ENCODE results near the gene ATP6AP2.
"Not testable (repeated sequence)": the region's sequence is repeated elsewhere in the genome, so short reads cannot be mapped to it uniquely, and the experiment has no call there.

The ATP6AP2 gene

GRCh38 chrX:40582811-40583210 lies 2.0 kb downstream of the ATP6AP2 start:
- Mint-ChIP-seq H3K36me3 (ENCODE audit: low read depth) (no peaks in the 10 kb centered on the region), H3K4me3 (peak overlapping the region; percentile 26), H3K9me3 (no peaks in the 10 kb centered on the region), H3K27ac (no peak overlapping the region), H3K4me1 (ENCODE audit: low read depth) (peaks cover 22% of the 10 kb centered on the region), H3K27me3 (ENCODE audit: low read depth) (no peaks in the 10 kb centered on the region)
- no peak for DNase-seq (ENCODE audit: low spot score)

- not testable (repeated sequence) for H3K27me3 Mint-ChIP-seq (ENCODE audit: low read depth)
- H3K4me1 Mint-ChIP-seq (ENCODE audit: low read depth), result peaks cover 22% of the 10 kb centered on the region
Measured at GRCh38 chrX:40587623-40588022, 6.9 kb downstream of the ATP6AP2 start.

GRCh38 chrX:40589616-40590321 lies 9.0 kb downstream of the ATP6AP2 start:
- DNase-seq (ENCODE audit: low spot score), result peak; percentile 40
- H3K27me3 Mint-ChIP-seq (ENCODE audit: low read depth); H3K9me3 Mint-ChIP-seq: not testable (repeated sequence)
- Mint-ChIP-seq H3K4me3 (peak overlapping the region; percentile 34), H3K4me1 (ENCODE audit: low read depth) (peaks cover 18% of the 10 kb centered on the region), H3K27ac (peak overlapping the region; percentile 73), H3K36me3 (ENCODE audit: low read depth) (peaks cover 25% of the 10 kb centered on the region)

More at GRCh38 chrX:40587623-40588022, 6.9 kb downstream of the ATP6AP2 start:
- not testable (repeated sequence) for H3K4me3 Mint-ChIP-seq; H3K9me3 Mint-ChIP-seq; H3K27ac Mint-ChIP-seq; DNase-seq (ENCODE audit: low spot score)
- peaks cover 15% of the 10 kb centered on the region for H3K36me3 Mint-ChIP-seq (ENCODE audit: low read depth)

- Mint-ChIP-seq H3K27me3 (ENCODE audit: low read depth) (no peaks in the 10 kb centered on the region), H3K27ac (no peak overlapping the region)
Measured at GRCh38 chrX:40603446-40603845, 22.7 kb downstream of the ATP6AP2 start.

GRCh38 chrX:40607381-40607780 lies 26.6 kb downstream of the ATP6AP2 start:
- Mint-ChIP-seq H3K36me3 (ENCODE audit: low read depth) (peaks cover 6% of the 10 kb centered on the region), H3K4me1 (ENCODE audit: low read depth) (no peaks in the 10 kb centered on the region), H3K27me3 (ENCODE audit: low read depth) (no peaks in the 10 kb centered on the region), H3K4me3 (no peak overlapping the region), H3K9me3 (no peaks in the 10 kb centered on the region), H3K27ac (no peak overlapping the region)
- DNase-seq (ENCODE audit: low spot score), result no peak

More at GRCh38 chrX:40603446-40603845, 22.7 kb downstream of the ATP6AP2 start:
- no peak for DNase-seq (ENCODE audit: low spot score)
- no peaks in the 10 kb centered on the region for H3K9me3 Mint-ChIP-seq
- no peak overlapping the region for H3K4me3 Mint-ChIP-seq
- H3K36me3 Mint-ChIP-seq (ENCODE audit: low read depth), result peaks cover 24% of the 10 kb centered on the region
- no peaks in the 10 kb centered on the region for H3K4me1 Mint-ChIP-seq (ENCODE audit: low read depth)

- Mint-ChIP-seq H3K27ac (no peak overlapping the region), H3K36me3 (ENCODE audit: low read depth) (no peaks in the 10 kb centered on the region), H3K9me3 (no peaks in the 10 kb centered on the region), H3K4me3 (no peak overlapping the region), H3K4me1 (ENCODE audit: low read depth) (no peaks in the 10 kb centered on the region), H3K27me3 (ENCODE audit: low read depth) (no peaks in the 10 kb centered on the region)
- no peak for DNase-seq (ENCODE audit: low spot score)
Measured at GRCh38 chrX:40612511-40612910, 31.7 kb downstream of the ATP6AP2 start.

GRCh38 chrX:40615976-40616375 lies 35.2 kb downstream of the ATP6AP2 start:
- no peaks in the 10 kb centered on the region for H3K9me3 Mint-ChIP-seq
- no peak overlapping the region for H3K27ac Mint-ChIP-seq
- DNase-seq (ENCODE audit: low spot score), result no peak
- H3K4me3 Mint-ChIP-seq, result no peak overlapping the region
- H3K27me3 Mint-ChIP-seq (ENCODE audit: low read depth), result no peaks in the 10 kb centered on the region
- H3K36me3 Mint-ChIP-seq (ENCODE audit: low read depth), result no peaks in the 10 kb centered on the region
- no peaks in the 10 kb centered on the region for H3K4me1 Mint-ChIP-seq (ENCODE audit: low read depth)

GRCh38 chrX:40617566-40617965 lies 36.8 kb downstream of the ATP6AP2 start:
- H3K27ac Mint-ChIP-seq, result no peak overlapping the region
- no peak for DNase-seq (ENCODE audit: low spot score)
- no peaks in the 10 kb centered on the region for H3K27me3 Mint-ChIP-seq (ENCODE audit: low read depth)
- no peak overlapping the region for H3K4me3 Mint-ChIP-seq
- no peaks in the 10 kb centered on the region for H3K4me1 Mint-ChIP-seq (ENCODE audit: low read depth)
- H3K36me3 Mint-ChIP-seq (ENCODE audit: low read depth), result no peaks in the 10 kb centered on the region
- no peaks in the 10 kb centered on the region for H3K9me3 Mint-ChIP-seq

GRCh38 chrX:40622479-40623138 lies 41.8 kb downstream of the ATP6AP2 start:
- H3K36me3 Mint-ChIP-seq (ENCODE audit: low read depth), result peaks cover under 1% of the 10 kb centered on the region
- H3K4me1 Mint-ChIP-seq (ENCODE audit: low read depth), result no peaks in the 10 kb centered on the region
- H3K4me3 Mint-ChIP-seq, result no peak overlapping the region
- DNase-seq (ENCODE audit: low spot score), result no peak
- no peaks in the 10 kb centered on the region for H3K9me3 Mint-ChIP-seq
- H3K27ac Mint-ChIP-seq, result no peak overlapping the region
- H3K27me3 Mint-ChIP-seq (ENCODE audit: low read depth), result no peaks in the 10 kb centered on the region

GRCh38 chrX:40623139-40623536 lies 42.4 kb downstream of the ATP6AP2 start, which contains the start of gene MPC1L:
MPC1L (plus strand) TSS chrX:40623428; CDS start chrX:40623566, 138 bp downstream.
- H3K4me3 Mint-ChIP-seq, result no peak within 1 kb of the TSS
- no peak for DNase-seq (ENCODE audit: low spot score)
- no peaks in the 10 kb centered on the region for H3K27me3 Mint-ChIP-seq (ENCODE audit: low read depth)
- peaks cover 5% of the 10 kb centered on the region for H3K36me3 Mint-ChIP-seq (ENCODE audit: low read depth)
- H3K9me3 Mint-ChIP-seq, result no peaks in the 10 kb centered on the region
- no peaks in the 10 kb centered on the region for H3K4me1 Mint-ChIP-seq (ENCODE audit: low read depth)
- H3K27ac Mint-ChIP-seq, result no peak within 1 kb of the TSS

GRCh38 chrX:40623665-40624064 lies 42.9 kb downstream of the ATP6AP2 start:
- Mint-ChIP-seq H3K9me3 (no peaks in the 10 kb centered on the region), H3K27me3 (ENCODE audit: low read depth) (no peaks in the 10 kb centered on the region), H3K4me3 (no peak overlapping the region), H3K4me1 (ENCODE audit: low read depth) (no peaks in the 10 kb centered on the region), H3K27ac (no peak overlapping the region), H3K36me3 (ENCODE audit: low read depth) (peaks cover 8% of the 10 kb centered on the region)
- no peak for DNase-seq (ENCODE audit: low spot score)

GRCh38 chrX:40625294-40625693 lies 44.5 kb downstream of the ATP6AP2 start:
- H3K27ac Mint-ChIP-seq, result no peak overlapping the region
- DNase-seq (ENCODE audit: low spot score), result no peak
- no peaks in the 10 kb centered on the region for H3K9me3 Mint-ChIP-seq
- H3K4me1 Mint-ChIP-seq (ENCODE audit: low read depth), result no peaks in the 10 kb centered on the region
- no peaks in the 10 kb centered on the region for H3K27me3 Mint-ChIP-seq (ENCODE audit: low read depth)
- H3K4me3 Mint-ChIP-seq, result no peak overlapping the region
- H3K36me3 Mint-ChIP-seq (ENCODE audit: low read depth), result peaks cover 8% of the 10 kb centered on the region

- H3K36me3 Mint-ChIP-seq (ENCODE audit: low read depth), result peaks cover 21% of the 10 kb centered on the region
- H3K9me3 Mint-ChIP-seq, result no peaks in the 10 kb centered on the region
- H3K4me3 Mint-ChIP-seq, result no peak overlapping the region
- no peaks in the 10 kb centered on the region for H3K27me3 Mint-ChIP-seq (ENCODE audit: low read depth)
- no peak for DNase-seq (ENCODE audit: low spot score)
- no peak overlapping the region for H3K27ac Mint-ChIP-seq
- H3K4me1 Mint-ChIP-seq (ENCODE audit: low read depth), result no peaks in the 10 kb centered on the region
Measured at GRCh38 chrX:40628506-40628905, 47.7 kb downstream of the ATP6AP2 start.

- Mint-ChIP-seq H3K9me3 (no peaks in the 10 kb centered on the region), H3K27ac (no peak overlapping the region), H3K27me3 (ENCODE audit: low read depth) (no peaks in the 10 kb centered on the region), H3K4me3 (no peak overlapping the region), H3K36me3 (ENCODE audit: low read depth) (peaks cover 42% of the 10 kb centered on the region), H3K4me1 (ENCODE audit: low read depth) (no peaks in the 10 kb centered on the region)
- no peak for DNase-seq (ENCODE audit: low spot score)
Measured at GRCh38 chrX:40632199-40632598, 51.4 kb downstream of the ATP6AP2 start.
